ENCODE data around the gene THYN1.

DNA sequence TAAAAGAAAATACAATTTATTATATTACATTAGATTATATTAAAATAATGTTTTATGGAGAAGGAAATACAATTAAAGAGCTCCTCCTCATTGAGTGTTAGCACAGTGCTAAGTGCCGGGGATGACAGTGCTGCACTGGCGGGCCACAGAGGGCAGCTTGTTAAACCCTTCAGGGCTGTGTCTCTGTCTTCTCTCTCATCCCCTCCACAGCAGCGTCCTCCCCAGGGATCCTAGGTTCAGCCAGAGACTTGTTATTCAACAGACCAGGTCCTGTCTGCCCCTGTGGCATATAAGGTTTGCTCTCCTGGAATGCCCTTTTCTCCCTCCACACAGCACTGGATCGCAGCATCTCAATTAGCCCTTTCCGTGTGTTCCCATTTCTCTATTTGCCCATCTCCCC, 14.2 kb downstream of the THYN1 start:
- TF ChIP-seq, protein P1, sequence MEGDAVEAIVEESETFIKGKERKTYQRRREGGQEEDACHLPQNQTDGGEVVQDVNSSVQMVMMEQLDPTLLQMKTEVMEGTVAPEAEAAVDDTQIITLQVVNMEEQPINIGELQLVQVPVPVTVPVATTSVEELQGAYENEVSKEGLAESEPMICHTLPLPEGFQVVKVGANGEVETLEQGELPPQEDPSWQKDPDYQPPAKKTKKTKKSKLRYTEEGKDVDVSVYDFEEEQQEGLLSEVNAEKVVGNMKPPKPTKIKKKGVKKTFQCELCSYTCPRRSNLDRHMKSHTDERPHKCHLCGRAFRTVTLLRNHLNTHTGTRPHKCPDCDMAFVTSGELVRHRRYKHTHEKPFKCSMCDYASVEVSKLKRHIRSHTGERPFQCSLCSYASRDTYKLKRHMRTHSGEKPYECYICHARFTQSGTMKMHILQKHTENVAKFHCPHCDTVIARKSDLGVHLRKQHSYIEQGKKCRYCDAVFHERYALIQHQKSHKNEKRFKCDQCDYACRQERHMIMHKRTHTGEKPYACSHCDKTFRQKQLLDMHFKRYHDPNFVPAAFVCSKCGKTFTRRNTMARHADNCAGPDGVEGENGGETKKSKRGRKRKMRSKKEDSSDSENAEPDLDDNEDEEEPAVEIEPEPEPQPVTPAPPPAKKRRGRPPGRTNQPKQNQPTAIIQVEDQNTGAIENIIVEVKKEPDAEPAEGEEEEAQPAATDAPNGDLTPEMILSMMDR (IDR thresholded peaks at IDR 0.05; ENCODE audit: insufficient read depth, low read length, poor library complexity, severe bottlenecking), result no peak
- TF ChIP-seq EZH2phosphoT487 (conservative IDR thresholded peaks at IDR 0.05; ENCODE audit: low read length), result no peak

All from SU-DHL-6 (cell line).